Mesothelial cell of epicardium (in vitro differentiated cells): ENCODE data around the gene PAFAH1B1. TPM values are rescaled to one million over a fixed set of nuclear protein-coding genes. Genes with fewer than 3 reads are reported as not detected.

Source experiments
- DNase-seq, 2 experiments: peaks; one replicate each; pipeline ENCODE4 v3.0.0; 2021; ENCODE audit warnings: low spot score in 2 of 2; ENCODE audit not compliant: unreplicated experiment in 2 of 2
- H3K27ac Mint-ChIP-seq: 2 replicates; pipeline ENCODE4 v1.8.0; 2021; ENCODE audit warnings: mixed read lengths
- H3K27me3 Mint-ChIP-seq: 2 replicates; pipeline ENCODE4 v1.8.0; 2021; ENCODE audit warnings: low read depth, mixed read lengths
- H3K36me3 Mint-ChIP-seq: 2 replicates; pipeline ENCODE4 v1.8.0; 2021; ENCODE audit warnings: mixed read lengths
- H3K4me1 Mint-ChIP-seq: 2 replicates; pipeline ENCODE4 v1.8.0; 2021; ENCODE audit warnings: mixed read lengths
- H3K4me3 Mint-ChIP-seq: 2 replicates; pipeline ENCODE4 v1.8.0; 2021; ENCODE audit warnings: mild to moderate bottlenecking, moderate library complexity, mixed read lengths
- H3K9me3 Mint-ChIP-seq: 2 replicates; pipeline ENCODE4 v1.8.0; 2021; ENCODE audit warnings: mixed read lengths
- CTCF ChIP-seq: fragments of 200-600 bp; sonication (generic); IDR thresholded peaks from one replicate; pipeline ENCODE4 v1.5.0; 2021; ENCODE audit warnings: antibody characterized with exemption; ENCODE audit not compliant: unreplicated experiment
- microRNA-seq: library from miRNA; unstranded; fragments of <30 nt; microRNA quantifications from one replicate; pipeline ENCODE4 v1.2.0, GENCODE V29; 2021; ENCODE audit warnings: inconsistent platforms, mixed read lengths
- total RNA-seq: library from RNA; stranded (reverse); gene quantifications from 3 replicates; pipeline ENCODE4 v1.2.1, GENCODE V29; 2021

PAFAH1B1 gene
- total RNA-seq, 1 donor from 2014 or later = 144 TPM

- Mint-ChIP-seq H3K27ac (no peak overlapping the region), H3K27me3 (peaks cover 54% of the 10 kb centered on the region), H3K4me1 (peaks cover 2% of the 10 kb centered on the region), H3K36me3 (peaks cover 2% of the 10 kb centered on the region), H3K4me3 (peak overlapping the region; percentile 64), H3K9me3 (no peaks in the 10 kb centered on the region)
- no peak for TF ChIP-seq CTCF
- no peak for DNase-seq
These were observed 130.7 kb downstream of the PAFAH1B1 start for GRCh38 chr17:2723997-2724783.

- Mint-ChIP-seq H3K36me3 (no peaks in the 10 kb centered on the region), H3K27ac (no peak overlapping the region), H3K4me1 (peaks cover 2% of the 10 kb centered on the region), H3K4me3 (no peak overlapping the region), H3K27me3 (peaks cover 53% of the 10 kb centered on the region), H3K9me3 (no peaks in the 10 kb centered on the region)
- no peak for TF ChIP-seq CTCF
- DNase-seq = no peak
These were observed 131.3 kb downstream of the PAFAH1B1 start for GRCh38 chr17:2724784-2725164.

GRCh38 chr17:2730764-2731353 lies 137.4 kb downstream of the PAFAH1B1 start:
- Mint-ChIP-seq H3K36me3 (no peaks in the 10 kb centered on the region), H3K27ac (no peak overlapping the region), H3K9me3 (no peaks in the 10 kb centered on the region)

GRCh38 chr17:2731807-2732206 lies 138.4 kb downstream of the PAFAH1B1 start:
- peaks cover 13% of the 10 kb centered on the region for H3K27me3 Mint-ChIP-seq
- H3K27ac Mint-ChIP-seq = no peak overlapping the region
- no peak overlapping the region for H3K4me3 Mint-ChIP-seq
- H3K9me3 Mint-ChIP-seq = no peaks in the 10 kb centered on the region
- DNase-seq = no peak
- no peak for TF ChIP-seq CTCF
- no peaks in the 10 kb centered on the region for H3K4me1 Mint-ChIP-seq
- H3K36me3 Mint-ChIP-seq = no peaks in the 10 kb centered on the region

More at GRCh38 chr17:2730764-2731353, 137.4 kb downstream of the PAFAH1B1 start:
- Mint-ChIP-seq H3K27me3 (peaks cover 17% of the 10 kb centered on the region), H3K4me1 (no peaks in the 10 kb centered on the region), H3K4me3 (no peak overlapping the region)
- DNase-seq = no peak
- TF ChIP-seq CTCF = no peak

- DNase-seq = no peak
- H3K27ac Mint-ChIP-seq = no peak overlapping the region
- peaks cover 7% of the 10 kb centered on the region for H3K27me3 Mint-ChIP-seq
- H3K4me1 Mint-ChIP-seq = no peaks in the 10 kb centered on the region
- H3K9me3 Mint-ChIP-seq = no peaks in the 10 kb centered on the region
- H3K36me3 Mint-ChIP-seq = no peaks in the 10 kb centered on the region
- no peak for TF ChIP-seq CTCF
- no peak overlapping the region for H3K4me3 Mint-ChIP-seq
These were observed 141.5 kb downstream of the PAFAH1B1 start for GRCh38 chr17:2734939-2735338.

Small RNA genes lying within 50 kb of the gene (microRNA-seq; reads per million reads assigned to microRNA genes)
- gene MIR6776 = 0.88 reads per million

Other genes starting within 250 kb of the PAFAH1B1 start
- gene MNT, start 192.6 kb upstream of the PAFAH1B1 start, total RNA-seq = 47.5 to 49.1 TPM (median 48.3 TPM) in 3 replicates
- gene METTL16, start 81.8 kb upstream of the PAFAH1B1 start, total RNA-seq = 39.6 to 42.3 TPM (median 41.8 TPM) in 3 replicates
- 46.6 to 49.9 TPM (median 46.9 TPM) in 3 replicates for gene CLUH, start 118.1 kb downstream of the PAFAH1B1 start, total RNA-seq
- gene CCDC92B, start 156.0 kb downstream of the PAFAH1B1 start, total RNA-seq = 0.47 to 0.62 TPM (median 0.58 TPM) in 3 replicates
- gene RAP1GAP2, start 202.8 kb downstream of the PAFAH1B1 start, total RNA-seq = 6.4 to 8.3 TPM (median 7.1 TPM) in 3 replicates